Measurements from ENCODE around the gene IFT57.

DNA sequence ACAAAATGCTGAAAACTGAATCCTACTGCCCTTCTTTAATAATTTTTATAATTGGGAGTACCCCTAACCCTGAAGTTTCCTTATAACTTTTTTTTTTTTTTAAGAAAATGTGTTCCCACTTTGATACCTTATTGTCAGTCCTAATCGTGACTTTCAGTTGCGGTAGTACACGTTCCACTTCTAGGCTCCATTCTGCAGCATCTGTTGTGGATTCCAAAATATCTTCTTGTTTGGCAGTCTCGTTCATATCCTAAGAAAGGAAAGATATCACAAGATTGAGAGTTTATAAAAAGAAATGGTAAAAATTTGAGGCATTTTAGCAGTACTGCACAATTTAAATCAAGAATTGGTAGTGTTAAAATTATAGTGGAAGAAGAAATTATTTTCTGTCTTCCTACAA is 30.8 kb downstream of the IFT57 start:
- TF ChIP-seq, protein P1, sequence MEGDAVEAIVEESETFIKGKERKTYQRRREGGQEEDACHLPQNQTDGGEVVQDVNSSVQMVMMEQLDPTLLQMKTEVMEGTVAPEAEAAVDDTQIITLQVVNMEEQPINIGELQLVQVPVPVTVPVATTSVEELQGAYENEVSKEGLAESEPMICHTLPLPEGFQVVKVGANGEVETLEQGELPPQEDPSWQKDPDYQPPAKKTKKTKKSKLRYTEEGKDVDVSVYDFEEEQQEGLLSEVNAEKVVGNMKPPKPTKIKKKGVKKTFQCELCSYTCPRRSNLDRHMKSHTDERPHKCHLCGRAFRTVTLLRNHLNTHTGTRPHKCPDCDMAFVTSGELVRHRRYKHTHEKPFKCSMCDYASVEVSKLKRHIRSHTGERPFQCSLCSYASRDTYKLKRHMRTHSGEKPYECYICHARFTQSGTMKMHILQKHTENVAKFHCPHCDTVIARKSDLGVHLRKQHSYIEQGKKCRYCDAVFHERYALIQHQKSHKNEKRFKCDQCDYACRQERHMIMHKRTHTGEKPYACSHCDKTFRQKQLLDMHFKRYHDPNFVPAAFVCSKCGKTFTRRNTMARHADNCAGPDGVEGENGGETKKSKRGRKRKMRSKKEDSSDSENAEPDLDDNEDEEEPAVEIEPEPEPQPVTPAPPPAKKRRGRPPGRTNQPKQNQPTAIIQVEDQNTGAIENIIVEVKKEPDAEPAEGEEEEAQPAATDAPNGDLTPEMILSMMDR (IDR thresholded peaks at IDR 0.05) = no peak
- no peak for TF ChIP-seq POLR2A (IDR thresholded peaks at IDR 0.05)

Measured in right lobe of liver (tissue), 4 donors.